ENCODE results near the gene TNFRSF17. TPM values are rescaled to one million over a fixed set of nuclear protein-coding genes. Genes with fewer than 3 reads are reported as not detected.
A peak's percentile ranks its signal among the peaks of the same experiment; 100 is the strongest.
"Not testable (repeated sequence)": the region's sequence is repeated elsewhere in the genome, so short reads cannot be mapped to it uniquely, and the experiment has no call there.

The TNFRSF17 gene
- total RNA-seq, 1 experiment from 2014 or later, result not detected

DNA sequence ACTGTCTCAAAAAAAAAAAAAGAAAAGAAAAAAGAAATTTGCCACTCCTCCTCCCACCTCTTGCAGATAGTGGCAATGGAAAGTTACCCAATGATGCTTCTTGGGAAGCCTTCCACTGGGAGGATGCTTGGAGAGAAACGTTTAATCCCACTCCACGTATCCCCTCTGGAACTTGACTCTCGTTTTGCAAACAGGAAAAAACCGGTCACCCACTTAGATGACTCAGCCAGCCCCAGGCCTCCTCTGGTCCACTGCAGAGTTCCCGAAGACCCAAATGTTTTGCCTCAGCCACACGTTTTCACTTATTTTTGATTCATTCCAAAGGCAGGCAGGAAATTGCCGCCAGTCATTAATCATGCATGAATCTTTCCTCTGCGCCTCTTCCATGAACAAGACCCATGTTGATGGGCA, 9.3 kb upstream of the TNFRSF17 start:
- ChIA-PET POLR2A (interaction anchor here (1.0 kb wide), 1 partner anchor 14 kb away, joined by 3 read pairs; no protein-coding TSS in a partner anchor), CTCF (interaction anchor here (0.6 to 1.3 kb wide), 2 partner anchors 112 to 316 kb away, joined by 3 read pairs; no protein-coding TSS in a partner anchor)
- Mint-ChIP-seq H3K36me3 (ENCODE audit: insufficient read depth, unreplicated experiment) (no peaks in the 10 kb centered on the region), H3K4me1 (ENCODE audit: insufficient read depth, unreplicated experiment) (peaks cover 6% of the 10 kb centered on the region), H3K9me3 (ENCODE audit: unreplicated experiment) (no peaks in the 10 kb centered on the region), H3K27ac (ENCODE audit: low read depth, unreplicated experiment) (no peak overlapping the region), H3K27me3 (ENCODE audit: insufficient read depth, unreplicated experiment) (no peaks in the 10 kb centered on the region), H3K4me3 (ENCODE audit: unreplicated experiment) (no peak overlapping the region)
- intact Hi-C loops (cut with micrococcal nuclease), result no loop called here
- TF ChIP-seq, protein P1, sequence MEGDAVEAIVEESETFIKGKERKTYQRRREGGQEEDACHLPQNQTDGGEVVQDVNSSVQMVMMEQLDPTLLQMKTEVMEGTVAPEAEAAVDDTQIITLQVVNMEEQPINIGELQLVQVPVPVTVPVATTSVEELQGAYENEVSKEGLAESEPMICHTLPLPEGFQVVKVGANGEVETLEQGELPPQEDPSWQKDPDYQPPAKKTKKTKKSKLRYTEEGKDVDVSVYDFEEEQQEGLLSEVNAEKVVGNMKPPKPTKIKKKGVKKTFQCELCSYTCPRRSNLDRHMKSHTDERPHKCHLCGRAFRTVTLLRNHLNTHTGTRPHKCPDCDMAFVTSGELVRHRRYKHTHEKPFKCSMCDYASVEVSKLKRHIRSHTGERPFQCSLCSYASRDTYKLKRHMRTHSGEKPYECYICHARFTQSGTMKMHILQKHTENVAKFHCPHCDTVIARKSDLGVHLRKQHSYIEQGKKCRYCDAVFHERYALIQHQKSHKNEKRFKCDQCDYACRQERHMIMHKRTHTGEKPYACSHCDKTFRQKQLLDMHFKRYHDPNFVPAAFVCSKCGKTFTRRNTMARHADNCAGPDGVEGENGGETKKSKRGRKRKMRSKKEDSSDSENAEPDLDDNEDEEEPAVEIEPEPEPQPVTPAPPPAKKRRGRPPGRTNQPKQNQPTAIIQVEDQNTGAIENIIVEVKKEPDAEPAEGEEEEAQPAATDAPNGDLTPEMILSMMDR (IDR thresholded peaks at IDR 0.05; ENCODE audit: unreplicated experiment), result no peak
- peak; percentile 66 for DNase-seq (ENCODE audit: unreplicated experiment)
- BruUV-seq (replicated peaks), result no TSS peak

DNA sequence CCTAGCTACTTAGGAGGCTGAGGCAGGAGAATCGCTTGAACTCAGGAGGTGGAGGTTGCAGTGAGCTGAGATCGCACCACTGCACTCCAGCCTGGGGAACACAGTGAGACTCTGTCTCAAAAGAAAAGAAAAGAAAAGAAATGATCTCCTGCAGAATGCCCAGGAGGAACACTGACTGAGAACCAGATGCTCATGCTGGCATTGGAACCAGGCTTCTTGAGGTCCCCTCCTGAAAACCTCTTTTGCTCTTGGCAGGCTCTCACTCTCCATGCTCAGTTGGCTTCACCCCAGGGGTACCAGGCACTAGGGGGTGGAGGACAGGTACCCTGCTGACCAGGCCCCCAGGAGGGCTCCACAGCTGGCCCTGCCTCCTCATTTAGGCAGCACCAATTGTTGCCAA, 8.5 kb upstream of the TNFRSF17 start:
- ChIA-PET POLR2A (interaction anchor here (1.0 kb wide), 1 partner anchor 13 kb away, joined by 3 read pairs; no protein-coding TSS in a partner anchor), CTCF (interaction anchor here (1.8 kb wide), 1 partner anchor 111 kb away, joined by 12 read pairs; no protein-coding TSS in a partner anchor)
- Mint-ChIP-seq H3K36me3 (ENCODE audit: insufficient read depth, unreplicated experiment) (no peaks in the 10 kb centered on the region), H3K4me3 (ENCODE audit: unreplicated experiment) (no peak overlapping the region), H3K27ac (ENCODE audit: low read depth, unreplicated experiment) (no peak overlapping the region), H3K9me3 (ENCODE audit: unreplicated experiment) (no peaks in the 10 kb centered on the region), H3K27me3 (ENCODE audit: insufficient read depth, unreplicated experiment) (no peaks in the 10 kb centered on the region), H3K4me1 (ENCODE audit: insufficient read depth, unreplicated experiment) (peaks cover 6% of the 10 kb centered on the region)
- no peak for DNase-seq (ENCODE audit: unreplicated experiment)
- BruUV-seq (replicated peaks), result no TSS peak
- TF ChIP-seq, protein P1 (IDR thresholded peaks at IDR 0.05; ENCODE audit: unreplicated experiment), result no peak
- intact Hi-C loops (cut with micrococcal nuclease), result no loop called here

DNA sequence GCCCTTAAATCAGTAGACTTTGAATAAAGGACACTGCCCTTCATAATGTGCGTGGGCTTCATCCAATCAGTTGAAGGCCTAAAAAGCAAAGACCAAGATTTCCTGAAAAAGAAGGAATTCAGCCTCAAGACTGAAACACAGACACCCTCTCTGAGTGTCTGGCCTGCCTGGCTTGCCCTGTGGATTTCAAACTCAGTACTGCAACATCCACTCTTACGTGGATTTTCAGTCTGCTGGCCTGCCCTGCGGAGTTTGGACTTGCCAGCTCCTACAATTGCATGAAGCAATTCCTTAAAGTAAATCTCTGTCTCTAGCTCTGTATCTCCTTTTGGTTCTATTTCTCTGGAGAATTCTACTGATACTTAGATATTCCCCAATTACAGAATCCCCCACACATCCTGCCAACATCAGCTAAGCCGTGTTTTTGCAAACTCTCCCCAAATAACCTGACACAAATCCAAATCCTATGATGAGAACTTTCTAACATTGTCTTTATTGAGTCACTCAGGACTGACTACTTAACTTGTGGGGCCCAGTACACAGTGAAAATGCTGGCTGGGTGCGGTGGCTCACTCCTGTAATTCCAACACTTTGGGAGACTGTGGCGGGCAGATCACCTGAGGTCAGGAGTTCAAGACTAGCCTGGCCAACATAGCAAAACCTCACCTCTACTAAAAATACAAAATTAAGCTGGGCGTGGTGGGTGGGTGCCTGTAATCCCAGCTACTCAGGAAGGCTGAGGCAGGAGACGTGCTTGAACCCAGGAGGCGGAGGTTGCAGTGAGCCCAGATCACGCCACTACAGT, 7.2 kb upstream of the TNFRSF17 start:
- intact Hi-C loops (cut with micrococcal nuclease), result no loop called here
- BruUV-seq (replicated peaks), result no TSS peak
- H3K27ac Mint-ChIP-seq (ENCODE audit: low read depth, unreplicated experiment), result no peak overlapping the region
- TF ChIP-seq, protein P1 (IDR thresholded peaks at IDR 0.05; ENCODE audit: unreplicated experiment), result no peak
- no peaks in the 10 kb centered on the region for H3K36me3 Mint-ChIP-seq (ENCODE audit: insufficient read depth, unreplicated experiment)
- H3K27me3 Mint-ChIP-seq (ENCODE audit: insufficient read depth, unreplicated experiment), result no peaks in the 10 kb centered on the region
- peaks cover 6% of the 10 kb centered on the region for H3K4me1 Mint-ChIP-seq (ENCODE audit: insufficient read depth, unreplicated experiment)
- no peak overlapping the region for H3K4me3 Mint-ChIP-seq (ENCODE audit: unreplicated experiment)
- CTCF ChIA-PET, result interaction anchor here (0.6 to 1.8 kb wide), 4 partner anchors 9 to 110 kb away, joined by 3 to 12 read pairs (median 3); no protein-coding TSS in a partner anchor
- no peak for DNase-seq (ENCODE audit: unreplicated experiment)
- no peaks in the 10 kb centered on the region for H3K9me3 Mint-ChIP-seq (ENCODE audit: unreplicated experiment)
- POLR2A ChIA-PET, result interaction anchor here (1.4 kb wide), 1 partner anchor 8 kb away, joined by 3 read pairs; no protein-coding TSS in a partner anchor

DNA sequence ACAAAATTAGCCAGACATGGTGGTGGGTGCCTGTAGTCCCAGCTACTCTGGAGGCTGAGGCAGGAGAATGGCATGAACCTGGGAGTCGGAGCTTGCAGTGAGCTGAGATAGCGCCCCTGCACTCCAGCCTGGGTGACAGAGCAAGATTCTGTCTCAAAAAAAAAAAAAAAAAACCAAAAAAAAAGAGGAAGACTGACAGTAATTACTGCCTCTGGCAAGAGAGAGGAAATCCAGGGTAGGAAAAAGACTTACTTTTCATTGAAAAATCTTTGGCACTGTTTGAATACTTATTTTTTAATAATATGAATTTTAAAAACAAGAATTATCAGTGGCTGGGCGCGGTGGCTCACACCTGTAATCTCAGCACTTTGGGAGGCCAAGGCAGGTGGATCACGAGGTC, 2.6 kb upstream of the TNFRSF17 start:
- H3K36me3 Mint-ChIP-seq (ENCODE audit: insufficient read depth, unreplicated experiment); intact Hi-C loops (cut with micrococcal nuclease); POLR2A ChIA-PET; H3K27me3 Mint-ChIP-seq (ENCODE audit: insufficient read depth, unreplicated experiment); H3K27ac Mint-ChIP-seq (ENCODE audit: low read depth, unreplicated experiment); H3K4me1 Mint-ChIP-seq (ENCODE audit: insufficient read depth, unreplicated experiment); DNase-seq (ENCODE audit: unreplicated experiment); H3K4me3 Mint-ChIP-seq (ENCODE audit: unreplicated experiment); BruUV-seq (replicated peaks); H3K9me3 Mint-ChIP-seq (ENCODE audit: unreplicated experiment): not testable (repeated sequence)
- CTCF ChIA-PET, result interaction anchor here (0.6 kb wide), 1 partner anchor 15 kb away, joined by 3 read pairs; no protein-coding TSS in a partner anchor

DNA sequence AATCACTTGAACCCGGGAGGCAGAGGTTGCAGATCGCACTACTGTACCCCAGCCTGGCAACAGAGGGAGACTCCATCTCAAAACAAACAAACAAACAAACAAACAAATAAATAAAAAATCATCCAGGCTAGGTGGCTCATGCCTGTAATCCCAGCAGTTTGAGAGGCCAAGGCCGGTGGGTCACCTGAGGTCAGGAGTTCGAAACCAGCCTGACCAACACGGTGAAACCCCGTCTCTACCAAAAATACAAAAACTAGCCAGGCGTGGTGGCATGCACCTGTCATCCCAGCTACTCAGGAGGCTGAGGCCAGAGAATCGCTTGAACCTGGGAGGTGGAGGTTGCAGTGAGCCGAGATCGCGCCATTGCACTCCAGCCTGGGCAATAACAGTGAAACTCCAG, 2.0 kb upstream of the TNFRSF17 start:
- H3K36me3 Mint-ChIP-seq (ENCODE audit: insufficient read depth, unreplicated experiment); BruUV-seq (replicated peaks); H3K27ac Mint-ChIP-seq (ENCODE audit: low read depth, unreplicated experiment); H3K4me3 Mint-ChIP-seq (ENCODE audit: unreplicated experiment); intact Hi-C loops (cut with micrococcal nuclease); H3K4me1 Mint-ChIP-seq (ENCODE audit: insufficient read depth, unreplicated experiment); DNase-seq (ENCODE audit: unreplicated experiment); H3K9me3 Mint-ChIP-seq (ENCODE audit: unreplicated experiment); H3K27me3 Mint-ChIP-seq (ENCODE audit: insufficient read depth, unreplicated experiment): not testable (repeated sequence)
- ChIA-PET POLR2A (interaction anchor here (0.6 to 3.3 kb wide), 2 partner anchors 14 to 826 kb away, joined by 3 to 10 read pairs; partner anchors contain the start of gene SNX29), CTCF (interaction anchor here (0.7 to 3.5 kb wide), 2 partner anchors 9 to 105 kb away, joined by 3 to 19 read pairs; no protein-coding TSS in a partner anchor)

Data from MCF 10A (cell line).